Epidermal melanocyte (primary cell): Measurements from ENCODE around the gene AOAH.

ENCODE experiments used
- DNase-seq: peaks from one replicate; pipeline ENCODE4 v3.0.0; 2011; ENCODE audit warnings: low spot score; ENCODE audit not compliant: insufficient read length

AOAH gene

GRCh38 chr7:36635091-36635490 is 89.2 kb downstream of the AOAH start:
- no peak for DNase-seq

- DNase-seq, result no peak
Observed at GRCh38 chr7:36633377-36633776, 90.9 kb downstream of the AOAH start.

DNA sequence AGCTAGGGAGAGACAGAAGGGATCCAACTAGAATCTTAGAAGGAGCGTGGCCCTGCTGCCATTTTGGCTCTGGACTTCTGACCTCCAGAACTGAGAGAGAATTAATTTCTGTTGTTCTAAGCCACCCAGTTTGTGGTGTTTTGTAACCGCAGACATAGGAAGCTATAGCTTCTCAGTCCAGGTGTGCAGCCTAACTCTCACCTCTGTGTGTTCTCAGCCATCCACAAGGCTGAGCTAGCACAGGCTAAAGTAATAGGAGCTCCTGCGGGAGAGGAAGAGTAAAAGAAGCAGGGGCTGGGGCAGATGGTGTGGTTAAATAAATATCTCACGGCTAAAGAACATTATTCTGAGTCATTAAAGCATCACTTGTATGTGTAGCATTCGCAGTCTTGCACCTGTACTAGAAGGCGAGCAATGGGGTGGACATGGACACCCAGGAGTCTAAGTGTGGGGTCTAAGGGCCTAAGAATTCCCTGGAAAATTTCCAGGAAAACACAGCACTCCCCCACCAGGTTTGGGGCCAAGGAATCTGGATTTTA is 94.1 kb downstream of the AOAH start:
- no peak for DNase-seq

- no peak for DNase-seq
Observed at GRCh38 chr7:36629351-36629750, 94.9 kb downstream of the AOAH start.

- no peak for DNase-seq
Observed at GRCh38 chr7:36627836-36628235, 96.5 kb downstream of the AOAH start.

GRCh38 chr7:36626111-36626510 is 98.2 kb downstream of the AOAH start:
- DNase-seq, result no peak

DNA sequence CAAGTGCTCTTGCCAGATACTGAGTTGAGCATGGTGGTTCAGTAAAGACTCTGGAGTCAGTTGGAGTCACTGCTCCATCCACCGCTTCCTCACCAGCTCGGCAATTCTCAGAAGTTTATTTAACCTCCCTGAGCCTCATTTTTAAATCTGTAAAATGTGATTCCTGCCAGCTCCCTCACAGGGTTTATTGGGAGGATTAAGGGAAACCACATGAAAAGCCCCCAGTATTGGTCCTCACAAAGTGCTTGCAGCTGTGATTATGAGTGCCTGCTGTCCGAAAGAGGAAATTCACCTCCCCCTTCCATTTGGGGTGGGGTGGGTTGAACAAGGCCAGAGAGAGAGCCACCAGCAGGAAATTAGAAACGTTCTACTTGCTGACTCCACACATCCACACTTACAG is 99.0 kb downstream of the AOAH start:
- no peak for DNase-seq

DNA sequence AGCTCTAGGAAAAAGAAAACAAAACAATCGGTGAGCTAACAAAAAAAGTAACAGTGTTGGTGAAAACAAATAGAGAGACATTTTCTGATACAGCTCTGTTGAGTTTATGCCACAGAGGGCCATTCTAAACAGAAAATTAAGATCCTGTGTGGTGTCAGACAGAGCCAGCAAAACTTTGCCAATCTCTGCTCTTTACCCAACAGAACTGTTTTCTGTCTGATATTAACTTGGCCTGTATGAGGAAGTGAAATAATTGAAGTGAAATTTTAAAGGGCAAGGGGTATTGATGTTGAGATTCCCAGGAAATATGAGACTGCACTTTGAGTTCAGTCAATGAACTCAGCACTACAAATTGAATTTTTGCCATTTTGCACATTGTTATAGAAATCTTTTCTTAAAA is 101.0 kb downstream of the AOAH start:
- DNase-seq, result no peak

GRCh38 chr7:36621396-36621795 is 102.9 kb downstream of the AOAH start:
- no peak for DNase-seq

DNA sequence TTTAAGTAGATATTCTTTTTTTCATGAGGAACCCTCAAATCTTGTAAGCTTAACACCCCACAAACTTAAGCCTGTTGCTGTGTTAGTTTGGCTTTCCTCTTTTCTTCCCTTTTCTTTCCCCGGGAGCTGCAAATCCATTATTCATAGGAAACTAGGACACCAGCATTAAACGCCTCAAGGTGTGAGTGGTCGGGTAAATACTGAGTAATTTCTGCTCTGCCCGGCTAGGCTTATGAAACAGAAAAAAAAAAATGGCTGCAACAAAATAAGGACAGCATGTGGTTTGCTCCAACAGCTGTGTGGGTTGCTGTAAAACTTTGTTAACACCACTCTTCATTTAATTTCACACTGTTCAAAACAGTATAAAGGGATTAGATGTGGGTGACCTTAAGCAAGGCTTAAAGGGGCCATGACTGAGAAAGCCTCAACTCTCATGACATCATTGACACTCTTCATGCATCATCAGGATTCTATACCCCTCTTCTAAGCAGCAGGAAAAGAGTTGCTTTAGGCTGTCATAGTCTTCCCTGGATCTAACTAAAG is 104.1 kb downstream of the AOAH start:
- DNase-seq, result no peak

DNA sequence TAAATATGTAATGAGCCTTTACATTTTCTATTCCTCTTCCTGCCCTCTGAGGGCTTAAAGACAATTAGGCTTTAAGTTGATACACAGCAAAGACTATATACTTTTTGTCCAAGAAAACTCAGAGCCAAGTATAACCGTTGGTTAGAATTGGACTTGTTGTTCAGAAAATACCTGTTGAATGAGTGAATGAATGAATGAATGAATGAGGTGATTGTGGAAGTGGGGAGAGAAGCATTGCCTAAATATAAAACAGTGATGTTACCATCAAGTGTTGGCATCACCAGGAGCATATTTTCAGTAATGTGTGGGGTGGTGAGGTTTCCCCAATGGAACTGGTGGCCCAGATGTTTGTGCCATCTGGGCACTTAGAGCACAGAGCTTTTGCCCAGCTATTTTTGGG is 106.9 kb downstream of the AOAH start:
- no peak for DNase-seq

- DNase-seq, result no peak
Observed at GRCh38 chr7:36615852-36616540, 108.3 kb downstream of the AOAH start.

DNA sequence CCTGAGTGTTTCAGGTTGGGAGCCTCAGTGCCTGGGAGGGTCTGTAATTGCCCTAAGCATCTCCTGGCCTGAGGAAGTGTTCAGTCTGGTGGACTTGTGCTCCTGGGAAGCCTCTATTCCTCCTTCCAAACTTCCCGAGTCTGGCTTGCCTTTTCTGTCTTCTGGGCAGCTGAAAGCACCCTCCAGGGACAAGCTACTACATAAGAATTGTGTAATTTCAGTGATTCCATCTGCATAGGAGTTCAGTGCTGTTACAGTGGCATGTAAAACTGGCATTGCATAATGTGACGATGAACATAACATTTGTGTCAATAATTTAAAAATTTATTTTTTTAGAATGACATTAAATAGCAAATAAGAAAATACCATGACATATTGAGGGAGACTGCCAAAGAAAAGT is 109.3 kb downstream of the AOAH start:
- no peak for DNase-seq

DNA sequence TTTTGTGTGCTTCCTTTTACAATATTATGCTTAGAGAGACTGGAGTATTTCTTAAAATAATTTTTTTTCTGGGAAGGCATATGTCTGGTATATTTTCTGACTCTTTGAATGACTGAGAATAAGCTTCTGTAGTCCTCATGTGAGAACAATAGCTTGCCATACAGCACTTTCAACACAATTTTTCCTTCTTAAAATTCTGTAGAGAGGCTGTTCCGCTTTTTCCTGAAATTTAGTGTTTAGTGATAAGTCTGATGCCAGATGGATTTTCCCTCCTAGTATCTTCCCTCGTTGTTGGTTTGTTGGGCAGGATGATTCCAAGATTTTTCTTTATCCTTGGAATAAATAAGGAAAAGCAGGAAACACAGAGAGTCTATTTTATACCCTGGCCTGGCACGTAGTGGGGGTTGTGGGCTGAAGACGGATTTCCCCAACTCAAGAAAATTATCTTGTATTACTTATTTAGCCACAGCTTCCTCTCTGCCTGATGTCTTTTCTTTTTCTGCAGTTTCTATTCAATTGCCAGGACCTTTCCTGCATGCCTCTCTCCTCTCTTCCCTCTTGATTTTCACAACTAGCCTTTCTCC is 111.2 kb downstream of the AOAH start:
- DNase-seq, result no peak

GRCh38 chr7:36611703-36612102 is 112.6 kb downstream of the AOAH start:
- no peak for DNase-seq

GRCh38 chr7:36607721-36608095 is 116.6 kb downstream of the AOAH start:
- DNase-seq, result no peak

- no peak for DNase-seq
Observed at GRCh38 chr7:36606976-36607720, 117.1 kb downstream of the AOAH start.

DNA sequence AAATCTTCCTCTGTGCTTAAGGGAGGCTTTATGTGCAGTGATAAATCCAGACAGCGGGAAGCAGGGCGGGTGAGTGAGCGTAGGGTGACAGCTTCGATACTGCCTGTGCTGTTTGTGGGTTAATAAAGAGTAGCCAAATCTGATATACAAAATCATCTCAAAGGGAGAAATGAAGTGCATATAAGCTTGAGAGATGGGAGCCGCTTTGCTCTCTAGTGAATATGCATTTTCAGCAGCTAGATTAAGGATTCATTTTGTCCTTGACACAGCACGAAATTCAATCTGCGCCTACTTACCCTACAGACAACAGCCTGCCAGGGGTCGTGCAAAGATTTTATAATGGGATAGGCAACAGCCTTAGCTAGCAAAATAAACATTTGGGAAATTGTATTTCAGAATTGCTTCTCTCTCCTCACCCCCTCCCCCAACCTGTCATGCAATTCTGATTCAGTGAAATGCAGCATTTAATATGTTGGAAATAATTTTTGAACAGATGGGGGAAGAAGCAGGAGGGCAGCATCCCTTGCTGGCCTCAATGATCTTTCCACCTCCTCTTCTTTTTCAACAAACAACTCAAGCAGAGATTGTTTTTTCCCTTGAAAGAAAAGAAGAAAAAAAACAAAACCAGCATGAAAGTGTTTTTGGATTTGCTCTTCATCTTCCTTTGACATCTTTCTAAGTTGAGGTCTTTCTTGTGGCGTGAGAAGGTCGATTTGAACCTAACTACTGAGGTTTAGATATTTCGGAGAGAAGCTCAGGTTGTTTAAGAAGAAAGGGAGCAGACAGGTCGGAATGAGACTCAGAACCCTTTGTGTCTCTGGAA is 117.9 kb downstream of the AOAH start:
- no peak for DNase-seq

DNA sequence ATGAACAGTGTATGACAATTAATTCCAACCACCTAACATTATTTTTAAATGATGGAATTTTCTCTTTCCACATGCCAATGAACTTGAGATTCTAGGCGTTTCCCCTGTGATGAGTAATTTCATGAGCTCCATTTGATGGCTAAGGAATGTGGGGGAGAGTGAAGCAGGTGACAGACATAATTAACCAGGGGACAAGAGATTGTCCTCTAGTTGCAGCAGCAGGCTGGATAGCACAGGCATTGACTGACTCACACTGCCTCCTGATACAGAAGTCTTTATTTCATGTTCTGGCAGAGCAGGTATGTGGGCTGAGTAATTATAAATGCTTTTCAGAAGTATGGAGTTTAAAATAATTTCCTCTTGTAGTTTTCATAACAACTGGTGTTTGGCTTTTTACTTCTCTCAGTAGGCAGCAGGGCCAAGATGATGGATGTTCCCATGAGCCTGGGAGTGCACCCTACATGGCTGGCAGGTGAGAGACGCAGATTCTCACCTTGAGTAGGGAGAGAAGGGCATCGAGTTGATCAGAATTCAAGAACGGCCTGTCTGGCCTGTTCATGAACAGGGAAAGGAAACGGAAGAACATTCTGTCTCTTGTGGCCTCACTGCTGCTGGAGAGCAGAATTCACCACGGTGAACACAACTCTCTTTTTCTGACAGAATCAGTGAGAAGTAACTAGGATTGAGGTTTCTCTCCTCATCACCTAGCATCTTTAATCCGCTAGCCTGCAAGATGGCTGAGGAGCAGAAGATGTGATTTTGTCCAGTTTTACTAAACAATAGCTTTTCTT is 118.8 kb downstream of the AOAH start:
- no peak for DNase-seq

DNA sequence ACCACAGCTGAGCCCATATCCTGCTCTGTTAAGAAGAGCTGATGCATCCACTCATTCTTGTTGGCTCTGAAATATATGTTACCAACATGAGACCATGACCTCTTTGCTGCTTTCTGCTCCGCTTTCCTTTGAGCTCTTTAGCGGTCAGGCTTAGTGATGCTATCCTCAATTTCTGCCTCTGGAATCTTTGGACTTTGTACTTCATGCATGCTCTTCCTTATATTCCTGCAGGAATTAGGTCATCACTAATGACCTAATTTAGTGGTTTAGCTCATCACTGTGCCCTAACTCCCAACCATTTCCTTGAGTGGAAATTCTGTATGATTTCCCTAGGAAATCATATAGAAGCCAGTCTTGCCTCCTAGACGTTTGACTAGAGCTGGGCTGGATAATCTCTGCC is 119.5 kb downstream of the AOAH start:
- no peak for DNase-seq
